PC-9 (cell line): ENCODE results near the gene KCNA1. TPM values are rescaled to one million over a fixed set of nuclear protein-coding genes. Genes with fewer than 3 reads are reported as not detected.

Source experiments
- BruUV-seq: library from RNA; stranded (reverse); fragments of 400-500 nt; replicated peaks from 2 replicates; lab custom pipeline; 2021; lab: Mats Ljungman, UMichigan
- CTCF ChIA-PET: fragments of 300-600 bp; sonication (Branson Sonifier 250); formaldehyde crosslinking; loops from one replicate; lab custom pipeline; 2022; ENCODE audit warnings: antibody characterized with exemption; lab: Charles Lee
- POLR2A ChIA-PET: fragments of 300-600 bp; sonication (Branson Sonifier 250); formaldehyde crosslinking; loops from one replicate; lab custom pipeline; 2022; ENCODE audit warnings: antibody characterized with exemption; ENCODE audit not compliant: unreplicated experiment; lab: Charles Lee
- DNase-seq, 2 experiments: peaks; one replicate each; pipeline versions ENCODE4 v3.0.0 to v3.0.0-alpha.2; 2015 to 2022; ENCODE audit warnings: mixed read lengths in 1 of 2
- H2AFZ ChIP-seq: fragments of 200-600 bp; sonication (generic); 2 replicates; pipeline ENCODE4 v1.8.1; 2017; ENCODE audit warnings: antibody characterized with exemption
- H3F3A ChIP-seq: fragments of 200-600 bp; sonication (generic); 2 replicates; pipeline ENCODE4 v1.8.1; 2017; ENCODE audit warnings: antibody characterized with exemption, mild to moderate bottlenecking, low read depth; ENCODE audit not compliant: insufficient read depth
- H3K27ac ChIP-seq: fragments of 200-600 bp; sonication (generic); 2 replicates; pipeline ENCODE4 v1.6.1; 2016; ENCODE audit warnings: mixed run types
- H3K27me3 ChIP-seq: fragments of 200-600 bp; sonication (generic); 2 replicates; pipeline ENCODE4 v1.6.1; 2016; ENCODE audit warnings: low read depth, mixed run types; ENCODE audit not compliant: insufficient read depth
- H3K36me3 ChIP-seq: fragments of 200-600 bp; sonication (generic); 2 replicates; pipeline ENCODE4 v1.6.1; 2016; ENCODE audit warnings: low read depth, mixed run types
- H3K4me1 ChIP-seq: fragments of 200-600 bp; sonication (generic); replicated peaks from 2 replicates; pipeline ENCODE4 v1.6.1; 2016; ENCODE audit warnings: mixed run types; ENCODE audit not compliant: insufficient read depth
- H3K4me2 ChIP-seq: fragments of 200-600 bp; sonication (generic); 2 replicates; pipeline ENCODE4 v1.6.1; 2017; ENCODE audit warnings: mixed run types
- H3K4me3 ChIP-seq: fragments of 200-600 bp; sonication (generic); 2 replicates; pipeline ENCODE4 v1.6.1; 2016; ENCODE audit warnings: mixed run types
- H3K79me2 ChIP-seq: fragments of 200-600 bp; sonication (generic); 2 replicates; pipeline ENCODE4 v1.6.1; 2017; ENCODE audit warnings: low read depth, mixed run types
- H3K9me2 ChIP-seq: fragments of 200-600 bp; sonication (generic); 2 replicates; pipeline ENCODE4 v1.8.1; 2017; ENCODE audit warnings: mild to moderate bottlenecking; ENCODE audit not compliant: insufficient read depth
- H3K9me3 ChIP-seq: fragments of 200-600 bp; sonication (generic); 2 replicates; pipeline ENCODE4 v1.8.1; 2016; ENCODE audit warnings: low read depth; ENCODE audit not compliant: insufficient read depth
- H4K20me1 ChIP-seq: fragments of 200-600 bp; sonication (generic); 2 replicates; pipeline ENCODE4 v1.8.1; 2017; ENCODE audit not compliant: insufficient read depth
- CTCF ChIP-seq: fragments of 200-600 bp; sonication (generic); conservative IDR thresholded peaks from 2 replicates; pipeline ENCODE4 v1.6.1; 2017; ENCODE audit warnings: mixed run types, antibody characterized with exemption, mild to moderate bottlenecking, moderate library complexity
- EZH2 ChIP-seq: fragments of 200-600 bp; sonication (generic); IDR thresholded peaks from 2 replicates; pipeline ENCODE4 v1.8.0; 2017; ENCODE audit warnings: antibody characterized with exemption, low read depth
- intact Hi-C: fragments of 100-400 bp; cut with micrococcal nuclease; formaldehyde crosslinking; loops from one replicate; pipeline ENCODE4 v1.10.0; 2022; ENCODE audit not compliant: unreplicated experiment
- total RNA-seq: library from RNA; stranded (reverse); gene quantifications from 2 replicates; pipeline ENCODE4 v1.2.3, GENCODE V29; 2021

Gene KCNA1
- total RNA-seq, 1 experiment from 2014 or later: not detected

DNA sequence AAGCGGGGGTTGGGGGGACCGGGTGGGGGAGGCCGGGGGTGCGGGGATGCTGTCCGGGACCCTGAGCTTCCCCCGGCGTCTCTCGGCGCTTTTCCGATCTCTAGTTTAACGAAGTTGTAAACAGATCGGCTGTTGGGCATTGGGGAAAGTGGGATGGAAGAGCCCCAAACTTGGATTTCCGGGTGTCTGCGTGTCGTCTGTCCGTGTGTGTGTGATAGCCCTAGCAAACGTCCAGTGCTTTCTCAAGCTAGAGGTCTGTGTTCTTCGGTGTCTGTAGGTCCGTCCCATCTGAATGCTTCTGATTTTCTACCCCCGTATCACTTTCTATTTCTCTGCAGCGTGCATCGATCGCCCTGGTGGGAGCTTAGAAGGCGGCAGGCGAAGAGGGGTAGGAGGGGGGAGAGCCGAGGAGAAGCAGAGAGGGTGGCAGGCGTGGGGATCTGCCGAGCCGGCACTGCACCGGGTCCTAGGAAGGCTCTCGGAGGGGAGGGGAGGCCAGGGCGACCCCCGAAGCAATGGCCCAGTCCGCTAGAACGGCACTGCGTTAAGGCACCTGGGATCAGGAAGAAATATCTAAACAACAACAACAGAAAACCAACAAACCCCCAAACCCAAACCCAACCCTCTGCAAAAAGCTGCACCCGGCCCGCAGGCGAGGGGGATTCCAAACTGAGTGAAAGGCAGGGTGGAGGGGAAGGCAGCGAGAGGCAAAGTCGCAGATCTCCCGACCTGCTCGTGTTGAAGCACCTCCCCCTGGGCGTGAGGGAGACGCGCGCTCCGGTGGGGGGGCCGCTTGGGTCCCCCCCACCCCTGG is 1.0 kb downstream of the KCNA1 start:
- H3K4me2 ChIP-seq: no peak overlapping the region
- H2AFZ ChIP-seq: no peak overlapping the region
- CTCF ChIA-PET: no interaction called here

GRCh38 chr12:4911316-4911994 is 1.8 kb downstream of the KCNA1 start:
- intact Hi-C loops: no loop called here
- H3K4me2 ChIP-seq: no peak overlapping the region
- peaks cover 64% of the 10 kb centered on the region for H3K27me3 ChIP-seq
- no peak overlapping the region for H3K4me3 ChIP-seq
- H3F3A ChIP-seq: no peaks in the 10 kb centered on the region
- no peak overlapping the region for H2AFZ ChIP-seq
- TF ChIP-seq CTCF (no peak), EZH2 (no peak)
- ChIA-PET POLR2A (no interaction called here), CTCF (no interaction called here)
- H3K4me1 ChIP-seq: no peaks in the 10 kb centered on the region
- H4K20me1 ChIP-seq: no peaks in the 10 kb centered on the region; the same call in 1 of the 2 replicates
- no peaks in the 10 kb centered on the region for H3K79me2 ChIP-seq
- DNase-seq: no peak
- BruUV-seq: no TSS peak
- no peaks in the 10 kb centered on the region for H3K9me3 ChIP-seq
- no peaks in the 10 kb centered on the region for H3K9me2 ChIP-seq
- H3K27ac ChIP-seq: no peak overlapping the region
- H3K36me3 ChIP-seq: no peaks in the 10 kb centered on the region

More for the DNA sequence above, 1.0 kb downstream of the KCNA1 start:
- intact Hi-C loops: no loop called here
- H3K9me2 ChIP-seq: no peaks in the 10 kb centered on the region
- H3K79me2 ChIP-seq: no peaks in the 10 kb centered on the region
- no peak for DNase-seq
- POLR2A ChIA-PET: no interaction called here
- no peaks in the 10 kb centered on the region for H3K9me3 ChIP-seq
- no peak for TF ChIP-seq CTCF
- TF ChIP-seq EZH2: no peak
- no peaks in the 10 kb centered on the region for H3K4me1 ChIP-seq
- H4K20me1 ChIP-seq: no peaks in the 10 kb centered on the region; the same call in 1 of the 2 replicates
- no peak overlapping the region for H3K27ac ChIP-seq
- H3F3A ChIP-seq: no peaks in the 10 kb centered on the region
- no peaks in the 10 kb centered on the region for H3K36me3 ChIP-seq
- no peak overlapping the region for H3K4me3 ChIP-seq
- H3K27me3 ChIP-seq: peaks cover 59% of the 10 kb centered on the region
- BruUV-seq: no TSS peak

DNA sequence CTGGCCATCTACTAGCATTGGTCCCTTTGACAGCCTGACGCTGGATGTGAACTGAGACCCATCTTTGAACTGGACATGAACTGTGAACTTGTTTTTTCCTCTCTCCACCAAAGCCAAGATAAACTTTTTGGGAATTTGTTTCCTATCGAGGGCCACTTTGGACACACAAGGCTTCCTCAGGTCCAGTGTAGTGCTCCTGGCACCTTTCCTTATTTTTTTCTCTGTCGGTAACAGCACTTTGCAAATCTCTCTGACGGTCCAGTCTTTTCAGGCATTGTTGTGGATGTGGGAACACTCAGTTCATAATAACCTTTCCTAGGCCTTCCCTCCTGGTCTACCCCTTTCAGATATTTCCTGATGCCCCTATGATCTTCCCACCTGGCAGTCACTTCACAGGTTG is 5.0 kb downstream of the KCNA1 start:
- Histone ChIP-seq H4K20me1 (no peaks in the 10 kb centered on the region; the same call in 1 of the 2 replicates), H3K79me2 (no peaks in the 10 kb centered on the region), H3K27ac (no peak overlapping the region), H3K9me2 (no peaks in the 10 kb centered on the region), H3K36me3 (no peaks in the 10 kb centered on the region), H3K4me2 (no peak overlapping the region), H3K9me3 (no peaks in the 10 kb centered on the region), H3K4me1 (no peaks in the 10 kb centered on the region), H2AFZ (no peak overlapping the region), H3K4me3 (no peak overlapping the region), H3F3A (no peaks in the 10 kb centered on the region), H3K27me3 (peaks cover 83% of the 10 kb centered on the region)
- POLR2A ChIA-PET: no interaction called here
- intact Hi-C loops: no loop called here
- no peak for TF ChIP-seq CTCF
- TF ChIP-seq EZH2: no peak
- CTCF ChIA-PET: no interaction called here
- no peak for DNase-seq
- no TSS peak for BruUV-seq
